ENCODE measurements around the gene CHCHD4. TPM values are rescaled to one million over a fixed set of nuclear protein-coding genes. Genes with fewer than 3 reads are reported as not detected.

The CHCHD4 gene
- polyA plus RNA-seq, 1 of the 3 experiments (the other 2 are of a cell fraction) = 15.4 TPM

GRCh38 chr3:14142567-14143270 is 18.0 kb upstream of the CHCHD4 start:
- Histone ChIP-seq H3K27ac (ENCODE audit: low read depth in 2 of 2, low read length in 1 of 2) (peak overlapping the region; percentile 78 to 100), H3K4me2 (peak overlapping the region; percentile 23; the same call in 1 of the 2 replicates), H3K9me2 (no peaks in the 10 kb centered on the region), H3K4me3 (ENCODE audit: low read depth in 2 of 2, low read length in 1 of 2) (no peak overlapping the region), H4K20me1 (ENCODE audit: insufficient read depth) (no peaks in the 10 kb centered on the region), H3F3A (replicated peaks; ENCODE audit: insufficient read depth) (peaks cover 40% of the 10 kb centered on the region), H3K36me3 (replicated peaks in 1 of 2; ENCODE audit: control insufficient read depth in 1 of 2, insufficient read depth in 2 of 2, low read length in 1 of 2) (peaks cover 21 to 71% of the 10 kb centered on the region in 2 experiments), H3K9ac (peak overlapping the region; percentile 85; the same call in 1 of the 2 replicates), H3K79me2 (ENCODE audit: insufficient read depth) (no peaks in the 10 kb centered on the region; the same call in 1 of the 2 replicates), H3K4me1 (ENCODE audit: control insufficient read depth in 1 of 2, insufficient read depth in 2 of 2, low read depth in 1 of 2, low read length in 1 of 2) (peaks cover 15 to 27% of the 10 kb centered on the region in 2 experiments), H3K27me3 (ENCODE audit: insufficient read depth) (no peaks in the 10 kb centered on the region), H2AFZ (ENCODE audit: low read depth) (no peak overlapping the region), H3K9me3 (no peaks in the 10 kb centered on the region)
- POLR2A ChIA-PET = no interaction called here
- no peak for TF ChIP-seq EZH2phosphoT487 (IDR thresholded peaks at IDR 0.05; ENCODE audit: borderline replicate concordance, low read depth)
- TF ChIP-seq GABPA (IDR thresholded peaks at IDR 0.05; ENCODE audit: low read depth) = no peak
- TF ChIP-seq TAF1 (IDR thresholded peaks at IDR 0.05; ENCODE audit: borderline replicate concordance, low read depth, low read length) = no peak
- TF ChIP-seq ELF1 (IDR thresholded peaks at IDR 0.05) = no peak
- no peak for TF ChIP-seq MXI1 (IDR thresholded peaks at IDR 0.05; ENCODE audit: low read depth, low read length)
- TF ChIP-seq MEF2A (IDR thresholded peaks at IDR 0.05; ENCODE audit: borderline replicate concordance, low read depth) = no peak
- TF ChIP-seq EP300 (IDR thresholded peaks at IDR 0.05; ENCODE audit: borderline replicate concordance in 1 of 2, low read depth in 1 of 2, low read length in 1 of 2) = no peak
- TF ChIP-seq RAD21 (IDR thresholded peaks at IDR 0.05; ENCODE audit: low read length) = no peak
- no peak for TF ChIP-seq CHD2 (IDR thresholded peaks at IDR 0.05; ENCODE audit: low read length, partially characterized antibody)
- TF ChIP-seq FOXJ3 (CRISPR knock-in tag; IDR thresholded peaks at IDR 0.05) = no peak
- no peak for TF ChIP-seq RFX5 (IDR thresholded peaks at IDR 0.05; ENCODE audit: low read length)
- TF ChIP-seq POLR2AphosphoS5 (IDR thresholded peaks at IDR 0.05; ENCODE audit: low read depth, low read length) = no peak
- TF ChIP-seq SMC3 (IDR thresholded peaks at IDR 0.05; ENCODE audit: low read depth, low read length) = no peak
- no peak for TF ChIP-seq NFIC (IDR thresholded peaks at IDR 0.05; ENCODE audit: borderline replicate concordance)
- WGBS (ENCODE audit: low lambda C conversion rate) = 84% methylated on average over 8 of the region's 8 CpGs
- no peak for DNase-seq
- CTCF ChIA-PET = interaction anchor here (1.2 to 1.5 kb wide), 2 partner anchors 22 to 262 kb away, joined by 3 read pairs; partner anchors contain the start of gene WNT7A

DNA sequence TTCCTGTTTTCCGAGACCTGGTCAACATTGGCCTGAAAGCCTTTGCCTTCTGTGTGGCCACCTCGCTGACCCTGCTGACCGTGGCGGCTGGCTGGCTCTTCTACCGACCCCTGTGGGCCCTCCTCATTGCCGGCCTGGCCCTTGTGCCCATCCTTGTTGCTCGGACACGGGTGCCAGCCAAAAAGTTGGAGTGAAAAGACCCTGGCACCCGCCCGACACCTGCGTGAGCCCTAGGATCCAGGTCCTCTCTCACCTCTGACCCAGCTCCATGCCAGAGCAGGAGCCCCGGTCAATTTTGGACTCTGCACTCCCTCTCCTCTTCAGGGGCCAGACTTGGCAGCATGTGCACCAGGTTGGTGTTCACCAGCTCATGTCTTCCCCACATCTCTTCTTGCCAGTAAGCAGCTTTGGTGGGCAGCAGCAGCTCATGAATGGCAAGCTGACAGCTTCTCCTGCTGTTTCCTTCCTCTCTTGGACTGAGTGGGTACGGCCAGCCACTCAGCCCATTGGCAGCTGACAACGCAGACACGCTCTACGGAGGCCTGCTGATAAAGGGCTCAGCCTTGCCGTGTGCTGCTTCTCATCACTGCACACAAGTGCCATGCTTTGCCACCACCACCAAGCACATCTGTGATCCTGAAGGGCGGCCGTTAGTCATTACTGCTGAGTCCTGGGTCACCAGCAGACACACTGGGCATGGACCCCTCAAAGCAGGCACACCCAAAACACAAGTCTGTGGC is 17.1 kb upstream of the CHCHD4 start:
- Histone ChIP-seq H2AFZ (ENCODE audit: low read depth) (no peak overlapping the region), H3K27me3 (ENCODE audit: insufficient read depth) (no peaks in the 10 kb centered on the region), H3K9me2 (no peaks in the 10 kb centered on the region), H3K9me3 (no peaks in the 10 kb centered on the region), H3F3A (replicated peaks; ENCODE audit: insufficient read depth) (peaks cover 43% of the 10 kb centered on the region), H3K4me3 (ENCODE audit: low read depth in 2 of 2, low read length in 1 of 2) (no peak overlapping the region), H3K4me2 (no peak overlapping the region), H3K4me1 (ENCODE audit: control insufficient read depth in 1 of 2, insufficient read depth in 2 of 2, low read depth in 1 of 2, low read length in 1 of 2) (peaks cover 15 to 27% of the 10 kb centered on the region in 2 experiments), H3K9ac (0 out of 2 replicates have a peak overlapping the region, but pooled peaks have one; percentile 85), H4K20me1 (ENCODE audit: insufficient read depth) (no peaks in the 10 kb centered on the region), H3K36me3 (replicated peaks in 1 of 2; ENCODE audit: control insufficient read depth in 1 of 2, insufficient read depth in 2 of 2, low read length in 1 of 2) (peaks cover 13 to 70% of the 10 kb centered on the region in 2 experiments), H3K27ac (ENCODE audit: low read depth in 2 of 2, low read length in 1 of 2) (peak overlapping the region; percentile 78 to 100), H3K79me2 (ENCODE audit: insufficient read depth) (no peaks in the 10 kb centered on the region; the same call in 1 of the 2 replicates)
- POLR2A ChIA-PET = interaction anchor here (0.6 to 1.1 kb wide), 3 partner anchors 17 to 245 kb away, joined by 3 to 4 read pairs (median 3); partner anchors contain the start of gene CHCHD4
- DNase-seq = no peak
- CTCF ChIA-PET = interaction anchor here (0.8 to 1.5 kb wide), 2 partner anchors 10 to 23 kb away, joined by 3 read pairs; no protein-coding TSS in a partner anchor
- 95% methylated on average over 19 of the region's 19 CpGs for WGBS (ENCODE audit: low lambda C conversion rate)
- TF ChIP-seq FOSL2 (IDR thresholded peaks at IDR 0.05; ENCODE audit: borderline replicate concordance, low read depth) (no peak), JUND (IDR thresholded peaks at IDR 0.05) (no peak), RCOR1 (IDR thresholded peaks at IDR 0.05; ENCODE audit: low read length) (no peak), TEAD4 (IDR thresholded peaks at IDR 0.05; ENCODE audit: borderline replicate concordance, insufficient read depth) (no peak), POLR2AphosphoS5 (IDR thresholded peaks at IDR 0.05; ENCODE audit: low read depth, low read length) (no peak; the same call in 1 of the 2 replicates), RAD21 (IDR thresholded peaks at IDR 0.05; ENCODE audit: low read length) (no peak), MXI1 (IDR thresholded peaks at IDR 0.05; ENCODE audit: low read depth, low read length) (no peak), FOXM1 (IDR thresholded peaks at IDR 0.05; ENCODE audit: low read depth) (no peak), IRF3 (IDR thresholded peaks at IDR 0.05; ENCODE audit: low read depth, low read length) (no peak)
- TF ChIP-seq, protein P1, sequence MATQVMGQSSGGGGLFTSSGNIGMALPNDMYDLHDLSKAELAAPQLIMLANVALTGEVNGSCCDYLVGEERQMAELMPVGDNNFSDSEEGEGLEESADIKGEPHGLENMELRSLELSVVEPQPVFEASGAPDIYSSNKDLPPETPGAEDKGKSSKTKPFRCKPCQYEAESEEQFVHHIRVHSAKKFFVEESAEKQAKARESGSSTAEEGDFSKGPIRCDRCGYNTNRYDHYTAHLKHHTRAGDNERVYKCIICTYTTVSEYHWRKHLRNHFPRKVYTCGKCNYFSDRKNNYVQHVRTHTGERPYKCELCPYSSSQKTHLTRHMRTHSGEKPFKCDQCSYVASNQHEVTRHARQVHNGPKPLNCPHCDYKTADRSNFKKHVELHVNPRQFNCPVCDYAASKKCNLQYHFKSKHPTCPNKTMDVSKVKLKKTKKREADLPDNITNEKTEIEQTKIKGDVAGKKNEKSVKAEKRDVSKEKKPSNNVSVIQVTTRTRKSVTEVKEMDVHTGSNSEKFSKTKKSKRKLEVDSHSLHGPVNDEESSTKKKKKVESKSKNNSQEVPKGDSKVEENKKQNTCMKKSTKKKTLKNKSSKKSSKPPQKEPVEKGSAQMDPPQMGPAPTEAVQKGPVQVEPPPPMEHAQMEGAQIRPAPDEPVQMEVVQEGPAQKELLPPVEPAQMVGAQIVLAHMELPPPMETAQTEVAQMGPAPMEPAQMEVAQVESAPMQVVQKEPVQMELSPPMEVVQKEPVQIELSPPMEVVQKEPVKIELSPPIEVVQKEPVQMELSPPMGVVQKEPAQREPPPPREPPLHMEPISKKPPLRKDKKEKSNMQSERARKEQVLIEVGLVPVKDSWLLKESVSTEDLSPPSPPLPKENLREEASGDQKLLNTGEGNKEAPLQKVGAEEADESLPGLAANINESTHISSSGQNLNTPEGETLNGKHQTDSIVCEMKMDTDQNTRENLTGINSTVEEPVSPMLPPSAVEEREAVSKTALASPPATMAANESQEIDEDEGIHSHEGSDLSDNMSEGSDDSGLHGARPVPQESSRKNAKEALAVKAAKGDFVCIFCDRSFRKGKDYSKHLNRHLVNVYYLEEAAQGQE (IDR thresholded peaks at IDR 0.05; ENCODE audit: low read depth, low read length) = no peak
